ENCODE results near the gene HBB.
"Not testable (repeated sequence)": the region's sequence is repeated elsewhere in the genome, so short reads cannot be mapped to it uniquely, and the experiment has no call there.

DNA sequence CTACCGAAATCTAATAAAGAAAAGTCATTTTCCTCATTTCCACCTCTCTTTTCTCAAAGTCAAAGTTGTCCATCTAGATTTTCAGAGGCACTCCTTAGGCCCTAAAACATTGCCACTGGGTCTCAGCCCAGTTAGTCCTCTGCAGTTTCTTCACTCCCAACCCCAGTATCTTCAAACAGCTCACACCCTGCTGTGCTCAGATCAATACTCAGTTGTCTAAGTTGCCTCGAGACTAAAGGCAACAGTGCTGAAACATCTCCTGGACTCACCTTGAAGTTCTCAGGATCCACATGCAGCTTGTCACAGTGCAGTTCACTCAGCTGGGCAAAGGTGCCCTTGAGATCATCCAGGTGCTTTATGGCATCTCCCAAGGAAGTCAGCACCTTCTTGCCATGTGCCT is 27.2 kb upstream of the HBB start:
- TF ChIP-seq, protein P1, sequence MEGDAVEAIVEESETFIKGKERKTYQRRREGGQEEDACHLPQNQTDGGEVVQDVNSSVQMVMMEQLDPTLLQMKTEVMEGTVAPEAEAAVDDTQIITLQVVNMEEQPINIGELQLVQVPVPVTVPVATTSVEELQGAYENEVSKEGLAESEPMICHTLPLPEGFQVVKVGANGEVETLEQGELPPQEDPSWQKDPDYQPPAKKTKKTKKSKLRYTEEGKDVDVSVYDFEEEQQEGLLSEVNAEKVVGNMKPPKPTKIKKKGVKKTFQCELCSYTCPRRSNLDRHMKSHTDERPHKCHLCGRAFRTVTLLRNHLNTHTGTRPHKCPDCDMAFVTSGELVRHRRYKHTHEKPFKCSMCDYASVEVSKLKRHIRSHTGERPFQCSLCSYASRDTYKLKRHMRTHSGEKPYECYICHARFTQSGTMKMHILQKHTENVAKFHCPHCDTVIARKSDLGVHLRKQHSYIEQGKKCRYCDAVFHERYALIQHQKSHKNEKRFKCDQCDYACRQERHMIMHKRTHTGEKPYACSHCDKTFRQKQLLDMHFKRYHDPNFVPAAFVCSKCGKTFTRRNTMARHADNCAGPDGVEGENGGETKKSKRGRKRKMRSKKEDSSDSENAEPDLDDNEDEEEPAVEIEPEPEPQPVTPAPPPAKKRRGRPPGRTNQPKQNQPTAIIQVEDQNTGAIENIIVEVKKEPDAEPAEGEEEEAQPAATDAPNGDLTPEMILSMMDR (IDR thresholded peaks at IDR 0.05): not testable (repeated sequence)
- TF ChIP-seq EZH2 (IDR thresholded peaks at IDR 0.05): not testable (repeated sequence)

All from neural progenitor cell (in vitro differentiated cells).